ENCODE measurements around the gene CNTROB. TPM values are rescaled to one million over a fixed set of nuclear protein-coding genes. Genes with fewer than 3 reads are reported as not detected.

The CNTROB gene
- polyA plus RNA-seq, 2 of the 4 experiments (the other 2 are of a cell fraction) = 23.2 to 57.0 TPM

DNA sequence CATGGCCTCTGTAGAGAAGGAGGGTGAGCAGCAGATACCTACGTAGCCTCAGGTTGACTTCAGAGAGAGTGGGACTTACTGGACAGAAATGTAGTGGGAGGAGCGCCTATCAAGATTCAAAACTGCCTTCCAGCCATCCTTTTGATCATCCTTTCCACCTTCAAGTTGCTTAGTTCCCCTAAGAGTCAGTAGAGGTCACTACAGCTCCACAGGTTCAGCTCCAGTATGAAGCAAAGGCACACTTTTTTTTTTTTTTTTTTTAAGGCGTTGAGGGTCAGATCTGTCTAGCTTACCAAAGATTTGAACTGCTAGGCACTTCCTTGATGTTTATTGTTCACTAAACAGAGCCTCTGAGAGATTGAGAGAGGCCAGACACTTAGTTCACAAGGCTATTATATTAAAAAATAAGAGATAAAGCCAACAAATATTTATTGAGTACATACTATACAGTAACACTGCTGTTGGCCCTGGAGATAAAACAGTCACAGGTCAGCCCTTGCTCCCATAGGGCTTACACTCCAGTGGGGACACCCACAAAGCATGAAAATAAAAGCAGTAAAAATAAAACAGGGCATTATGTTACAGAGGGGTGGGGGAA is 19.0 kb upstream of the CNTROB start:
- TF ChIP-seq, protein P1, sequence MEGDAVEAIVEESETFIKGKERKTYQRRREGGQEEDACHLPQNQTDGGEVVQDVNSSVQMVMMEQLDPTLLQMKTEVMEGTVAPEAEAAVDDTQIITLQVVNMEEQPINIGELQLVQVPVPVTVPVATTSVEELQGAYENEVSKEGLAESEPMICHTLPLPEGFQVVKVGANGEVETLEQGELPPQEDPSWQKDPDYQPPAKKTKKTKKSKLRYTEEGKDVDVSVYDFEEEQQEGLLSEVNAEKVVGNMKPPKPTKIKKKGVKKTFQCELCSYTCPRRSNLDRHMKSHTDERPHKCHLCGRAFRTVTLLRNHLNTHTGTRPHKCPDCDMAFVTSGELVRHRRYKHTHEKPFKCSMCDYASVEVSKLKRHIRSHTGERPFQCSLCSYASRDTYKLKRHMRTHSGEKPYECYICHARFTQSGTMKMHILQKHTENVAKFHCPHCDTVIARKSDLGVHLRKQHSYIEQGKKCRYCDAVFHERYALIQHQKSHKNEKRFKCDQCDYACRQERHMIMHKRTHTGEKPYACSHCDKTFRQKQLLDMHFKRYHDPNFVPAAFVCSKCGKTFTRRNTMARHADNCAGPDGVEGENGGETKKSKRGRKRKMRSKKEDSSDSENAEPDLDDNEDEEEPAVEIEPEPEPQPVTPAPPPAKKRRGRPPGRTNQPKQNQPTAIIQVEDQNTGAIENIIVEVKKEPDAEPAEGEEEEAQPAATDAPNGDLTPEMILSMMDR (IDR thresholded peaks at IDR 0.05) = peak; percentile 95
- TF ChIP-seq MAZ (IDR thresholded peaks at IDR 0.05; ENCODE audit: borderline replicate concordance, low read depth, low read length) (no peak), FOSL2 (IDR thresholded peaks at IDR 0.05) (no peak), FOSL2 (CRISPR knock-in tag; IDR thresholded peaks at IDR 0.05) (no peak), POLR2AphosphoS2 (conservative IDR thresholded peaks at IDR 0.05; ENCODE audit: low read length) (no peak), HOXB5 (CRISPR knock-in tag; IDR thresholded peaks at IDR 0.05) (no peak), FOXS1 (CRISPR knock-in tag; IDR thresholded peaks at IDR 0.05) (no peak), CBX8 (IDR thresholded peaks at IDR 0.05) (no peak), CHD2 (IDR thresholded peaks at IDR 0.05; ENCODE audit: low read length, partially characterized antibody) (no peak), RAD21 (conservative IDR thresholded peaks at IDR 0.05 in 1 of 2, IDR thresholded peaks at IDR 0.05 in 1 of 2) (peak; percentile 93 to 95), FOSB (CRISPR knock-in tag; IDR thresholded peaks at IDR 0.05) (no peak), RFX5 (IDR thresholded peaks at IDR 0.05) (no peak), SMC3 (IDR thresholded peaks at IDR 0.05) (peak; percentile 88)
- TF ChIP-seq, protein P2, sequence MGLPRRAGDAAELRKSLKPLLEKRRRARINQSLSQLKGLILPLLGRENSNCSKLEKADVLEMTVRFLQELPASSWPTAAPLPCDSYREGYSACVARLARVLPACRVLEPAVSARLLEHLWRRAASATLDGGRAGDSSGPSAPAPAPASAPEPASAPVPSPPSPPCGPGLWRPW (IDR thresholded peaks at IDR 0.05) = no peak
- FAIRE-seq (peak; percentile 99), ATAC-seq (peak; percentile 54 to 68), DNase-seq (ENCODE audit: low read depth in 1 of 2, low spot score in 1 of 2) (peak; percentile 79 to 93)
- 9% methylated on average over 3 of the region's 3 CpGs for WGBS (ENCODE audit: missing lambda C conversion rate)
- POLR2A ChIA-PET = interaction anchor here (0.7 to 1.5 kb wide), 8 partner anchors 12 to 227 kb away, joined by 3 to 11 read pairs (median 4); partner anchors contain the start of genes CNTROB, CYB5D1, NAA38 and TRAPPC1
- Histone ChIP-seq H3K4me3 (no peak overlapping the region), H3K9me3 (no peaks in the 10 kb centered on the region), H3K4me1 (peaks cover 13% of the 10 kb centered on the region), H3K4me2 (no peak overlapping the region), H3K27ac (no peak overlapping the region)
- CTCF ChIA-PET = interaction anchor here (0.5 to 14.8 kb wide), 43 partner anchors 8 to 1563 kb away, joined by 3 to 372 read pairs (median 5); partner anchors contain the start of genes CHD3, CNTROB, KCNAB3 and KDM6B

DNA sequence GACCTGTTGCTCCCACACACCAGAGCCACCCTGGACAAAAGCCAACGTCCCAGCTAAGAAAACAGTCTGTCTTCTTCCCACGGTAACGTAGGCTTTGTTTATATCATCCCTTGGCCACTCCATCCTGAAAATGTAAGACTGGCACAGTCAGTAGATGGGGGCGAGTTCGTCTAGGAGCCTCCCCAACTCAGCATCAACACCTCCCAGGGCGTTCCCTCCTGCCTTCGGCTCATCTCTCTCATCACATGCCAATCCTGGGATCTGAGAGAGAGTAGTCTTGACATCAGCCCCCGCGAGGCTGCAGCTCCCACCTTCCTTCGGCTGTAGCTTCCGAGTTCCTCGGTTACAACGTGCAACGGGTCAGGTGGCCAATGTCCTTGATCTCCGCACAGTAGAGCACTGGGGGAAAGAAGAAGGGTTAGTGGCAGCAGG is 16.8 kb upstream of the CNTROB start:
- H3K27ac ChIP-seq = peak overlapping the region; percentile 82 to 92
- DNase-seq (ENCODE audit: low read depth in 1 of 2, low spot score in 1 of 2) (peak in 1 of 2 experiments; percentile 36), FAIRE-seq (peak; percentile 32), ATAC-seq (peak; percentile 39 to 59)
- peak overlapping the region; percentile 88 for H3K4me2 ChIP-seq
- H3K4me1 ChIP-seq = peaks cover 13% of the 10 kb centered on the region
- ChIA-PET POLR2A (interaction anchor here (0.9 to 2.3 kb wide), 7 partner anchors 11 to 126 kb away, joined by 3 to 20 read pairs (median 8); partner anchors contain the start of genes CNTROB, NAA38 and TRAPPC1), CTCF (interaction anchor here (0.6 to 14.8 kb wide), 20 partner anchors 8 to 502 kb away, joined by 3 to 372 read pairs (median 6); partner anchors contain the start of genes CNTROB, KCNAB3, NAA38 and TRAPPC1)
- TF ChIP-seq, protein P3, sequence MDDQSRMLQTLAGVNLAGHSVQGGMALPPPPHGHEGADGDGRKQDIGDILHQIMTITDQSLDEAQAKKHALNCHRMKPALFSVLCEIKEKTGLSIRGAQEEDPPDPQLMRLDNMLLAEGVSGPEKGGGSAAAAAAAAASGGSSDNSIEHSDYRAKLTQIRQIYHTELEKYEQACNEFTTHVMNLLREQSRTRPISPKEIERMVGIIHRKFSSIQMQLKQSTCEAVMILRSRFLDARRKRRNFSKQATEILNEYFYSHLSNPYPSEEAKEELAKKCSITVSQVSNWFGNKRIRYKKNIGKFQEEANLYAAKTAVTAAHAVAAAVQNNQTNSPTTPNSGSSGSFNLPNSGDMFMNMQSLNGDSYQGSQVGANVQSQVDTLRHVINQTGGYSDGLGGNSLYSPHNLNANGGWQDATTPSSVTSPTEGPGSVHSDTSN (IDR thresholded peaks at IDR 0.05) = no peak
- no peak for TF ChIP-seq MYC (IDR thresholded peaks at IDR 0.05; ENCODE audit: borderline replicate concordance, low read length)
- no peak for TF ChIP-seq NFE2L2 (conservative IDR thresholded peaks at IDR 0.05; ENCODE audit: low read length)
- TF ChIP-seq BHLHE40 (IDR thresholded peaks at IDR 0.05; ENCODE audit: low read depth, low read length) = no peak
- TF ChIP-seq JUNB (IDR thresholded peaks at IDR 0.05) = no peak
- no peak for TF ChIP-seq PHF8 (IDR thresholded peaks at IDR 0.05; ENCODE audit: borderline replicate concordance, low read depth)
- no peak; the same call in 1 of the 2 replicates for TF ChIP-seq GATA3 (IDR thresholded peaks at IDR 0.05; ENCODE audit: borderline replicate concordance)
- no peak for TF ChIP-seq ZFP36 (IDR thresholded peaks at IDR 0.05; ENCODE audit: borderline replicate concordance, partially characterized antibody)
- TF ChIP-seq RFX5 (IDR thresholded peaks at IDR 0.05) = no peak
- no peak for TF ChIP-seq SMC3 (IDR thresholded peaks at IDR 0.05)
- TF ChIP-seq POLR2AphosphoS2 (conservative IDR thresholded peaks at IDR 0.05; ENCODE audit: low read length) = no peak
- TF ChIP-seq SREBF2 (IDR thresholded peaks at IDR 0.05) = no peak
- TF ChIP-seq, protein P4, sequence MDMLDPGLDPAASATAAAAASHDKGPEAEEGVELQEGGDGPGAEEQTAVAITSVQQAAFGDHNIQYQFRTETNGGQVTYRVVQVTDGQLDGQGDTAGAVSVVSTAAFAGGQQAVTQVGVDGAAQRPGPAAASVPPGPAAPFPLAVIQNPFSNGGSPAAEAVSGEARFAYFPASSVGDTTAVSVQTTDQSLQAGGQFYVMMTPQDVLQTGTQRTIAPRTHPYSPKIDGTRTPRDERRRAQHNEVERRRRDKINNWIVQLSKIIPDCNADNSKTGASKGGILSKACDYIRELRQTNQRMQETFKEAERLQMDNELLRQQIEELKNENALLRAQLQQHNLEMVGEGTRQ (IDR thresholded peaks at IDR 0.05) = no peak
- no peak for TF ChIP-seq HOXB13 (CRISPR knock-in tag; IDR thresholded peaks at IDR 0.05; ENCODE audit: low read depth)
- no peak for TF ChIP-seq EHMT2 (IDR thresholded peaks at IDR 0.05; ENCODE audit: low read depth)
- no peak; a peak in 1 of 5 replicates for TF ChIP-seq JUN (IDR thresholded peaks at IDR 0.05)
- no peak for TF ChIP-seq POLR2A (IDR thresholded peaks at IDR 0.05; ENCODE audit: low read length)
- TF ChIP-seq CBX8 (IDR thresholded peaks at IDR 0.05) = no peak
- no peaks in the 10 kb centered on the region for H3K9me3 ChIP-seq
- 27% methylated on average over 15 of the region's 15 CpGs for WGBS (ENCODE audit: missing lambda C conversion rate)
- peak overlapping the region; percentile 48 for H3K4me3 ChIP-seq
